GM19397 (cell line): ENCODE measurements around the gene METTL26.

Source experiments
- ATAC-seq: cut with Tn5 transposase; IDR thresholded peaks from one replicate; pipeline ENCODE4 v1.9.1; 2021; ENCODE audit warnings: mild to moderate bottlenecking, moderate library complexity; ENCODE audit not compliant: unreplicated experiment

The METTL26 gene

GRCh38 chr16:660459-661183 is 24.5 kb upstream of the METTL26 start:
- ATAC-seq = no peak

GRCh38 chr16:660132-660458 is 24.0 kb upstream of the METTL26 start:
- ATAC-seq = no peak

GRCh38 chr16:659618-660017 is 23.5 kb upstream of the METTL26 start:
- no peak for ATAC-seq

- no peak for ATAC-seq
Measured at GRCh38 chr16:658679-659571, 22.8 kb upstream of the METTL26 start.

- no peak for ATAC-seq
Measured at GRCh38 chr16:657487-657886, 21.4 kb upstream of the METTL26 start.

- no peak for ATAC-seq
Measured at GRCh38 chr16:654034-654433, 17.9 kb upstream of the METTL26 start.

- ATAC-seq = no peak
Measured at GRCh38 chr16:652454-653305, 16.6 kb upstream of the METTL26 start.

- no peak for ATAC-seq
Measured at GRCh38 chr16:651844-652243, 15.7 kb upstream of the METTL26 start.

- peak; percentile 11 for ATAC-seq
Measured at GRCh38 chr16:649631-650030, 13.5 kb upstream of the METTL26 start.

- ATAC-seq = peak; percentile 69
Measured at GRCh38 chr16:648781-649589, 12.9 kb upstream of the METTL26 start, which contains the start of gene WDR90. TSS of gene WDR90 (plus strand) at chr16:649365. CDS start at chr16:649417, 52 bp downstream.

- ATAC-seq = no peak
Measured at GRCh38 chr16:648071-648780, 12.1 kb upstream of the METTL26 start.

GRCh38 chr16:647173-647902 is 11.2 kb upstream of the METTL26 start:
- no peak for ATAC-seq

GRCh38 chr16:646679-647172 is 10.6 kb upstream of the METTL26 start:
- no peak for ATAC-seq

- ATAC-seq = no peak
Measured at GRCh38 chr16:645852-646678, 10.0 kb upstream of the METTL26 start.

GRCh38 chr16:644556-644955 is 8.5 kb upstream of the METTL26 start:
- ATAC-seq = no peak

- ATAC-seq = no peak
Measured at GRCh38 chr16:643050-643368, 6.9 kb upstream of the METTL26 start.

GRCh38 chr16:642189-643049 is 6.3 kb upstream of the METTL26 start:
- ATAC-seq = peak; percentile 35
